Breast epithelium (tissue), 3 donors: Measurements from ENCODE around the gene DCBLD1.

Experiments used
- POLR2A ChIP-seq: fragments of 450-650 bp; IDR thresholded peaks from one replicate; pipeline ENCODE4 v1.6.1; 2016; ENCODE audit warnings: antibody characterized with exemption, mild to moderate bottlenecking, moderate library complexity
- POLR2AphosphoS5 ChIP-seq, 3 donors: sonication (generic); formaldehyde crosslinking; IDR thresholded peaks; one replicate each; pipeline ENCODE4 v1.6.1; 2017; ENCODE audit warnings: antibody characterized with exemption in 3 of 3
- TF ChIP-seq, protein P1 (sequence below), 3 donors: fragments of 450-650 bp; IDR thresholded peaks; one replicate each; pipeline ENCODE4 v1.5.1; 2016 to 2017; ENCODE audit warnings: antibody characterized with exemption in 3 of 3, mild to moderate bottlenecking in 3 of 3, moderate library complexity in 3 of 3

- TF ChIP-seq, protein P1, sequence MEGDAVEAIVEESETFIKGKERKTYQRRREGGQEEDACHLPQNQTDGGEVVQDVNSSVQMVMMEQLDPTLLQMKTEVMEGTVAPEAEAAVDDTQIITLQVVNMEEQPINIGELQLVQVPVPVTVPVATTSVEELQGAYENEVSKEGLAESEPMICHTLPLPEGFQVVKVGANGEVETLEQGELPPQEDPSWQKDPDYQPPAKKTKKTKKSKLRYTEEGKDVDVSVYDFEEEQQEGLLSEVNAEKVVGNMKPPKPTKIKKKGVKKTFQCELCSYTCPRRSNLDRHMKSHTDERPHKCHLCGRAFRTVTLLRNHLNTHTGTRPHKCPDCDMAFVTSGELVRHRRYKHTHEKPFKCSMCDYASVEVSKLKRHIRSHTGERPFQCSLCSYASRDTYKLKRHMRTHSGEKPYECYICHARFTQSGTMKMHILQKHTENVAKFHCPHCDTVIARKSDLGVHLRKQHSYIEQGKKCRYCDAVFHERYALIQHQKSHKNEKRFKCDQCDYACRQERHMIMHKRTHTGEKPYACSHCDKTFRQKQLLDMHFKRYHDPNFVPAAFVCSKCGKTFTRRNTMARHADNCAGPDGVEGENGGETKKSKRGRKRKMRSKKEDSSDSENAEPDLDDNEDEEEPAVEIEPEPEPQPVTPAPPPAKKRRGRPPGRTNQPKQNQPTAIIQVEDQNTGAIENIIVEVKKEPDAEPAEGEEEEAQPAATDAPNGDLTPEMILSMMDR (IDR thresholded peaks at IDR 0.05) = no peak
- TF ChIP-seq POLR2A (no peak), POLR2AphosphoS5 (IDR thresholded peaks at IDR 0.05) (no peak)
Measured at GRCh38 chr6:117448732-117449485, 33.6 kb upstream of the DCBLD1 start.
